GM23248 (cell line): Measurements from ENCODE around the gene BTBD7. TPM values are rescaled to one million over a fixed set of nuclear protein-coding genes. Genes with fewer than 3 reads are reported as not detected.

ENCODE experiments used
- DNase-seq: peaks from one replicate; pipeline ENCODE4 v3.0.0-alpha.2; 2015
- H2AFZ ChIP-seq: fragments of 200-600 bp; sonication (generic); 2 replicates; pipeline ENCODE4 v1.6.1; 2016; ENCODE audit warnings: antibody characterized with exemption
- H3F3A ChIP-seq: fragments of 200-600 bp; sonication (generic); 2 replicates; pipeline ENCODE4 v1.6.1; 2016; ENCODE audit warnings: mild to moderate bottlenecking, antibody characterized with exemption, mixed run types; ENCODE audit not compliant: insufficient read depth
- H3K27ac ChIP-seq: fragments of 200-600 bp; sonication (generic); 2 replicates; pipeline ENCODE4 v1.5.1; 2016; ENCODE audit warnings: mild to moderate bottlenecking
- H3K27me3 ChIP-seq: fragments of 200-600 bp; sonication (generic); replicated peaks from 2 replicates; pipeline ENCODE4 v1.6.1; 2016; ENCODE audit warnings: mild to moderate bottlenecking; ENCODE audit not compliant: insufficient read depth
- H3K36me3 ChIP-seq: fragments of 200-600 bp; sonication (generic); 2 replicates; pipeline ENCODE4 v1.6.1; 2016; ENCODE audit warnings: low read depth, mild to moderate bottlenecking
- H3K4me1 ChIP-seq: fragments of 200-600 bp; sonication (generic); 2 replicates; pipeline ENCODE4 v1.6.1; 2016; ENCODE audit warnings: mild to moderate bottlenecking; ENCODE audit not compliant: insufficient read depth
- H3K4me2 ChIP-seq: fragments of 200-600 bp; sonication (generic); one replicate; pipeline ENCODE4 v1.6.1; 2016; ENCODE audit warnings: mild to moderate bottlenecking; ENCODE audit not compliant: unreplicated experiment
- H3K4me3 ChIP-seq: fragments of 200-600 bp; sonication (generic); 2 replicates; pipeline ENCODE4 v1.5.1; 2016; ENCODE audit warnings: mild to moderate bottlenecking
- H3K79me2 ChIP-seq: fragments of 200-600 bp; sonication (generic); 2 replicates; pipeline ENCODE4 v1.6.1; 2016; ENCODE audit warnings: mild to moderate bottlenecking; ENCODE audit not compliant: insufficient read depth
- H3K9ac ChIP-seq: fragments of 200-600 bp; sonication (generic); 2 replicates; pipeline ENCODE4 v1.6.1; 2016; ENCODE audit warnings: mild to moderate bottlenecking
- H3K9me2 ChIP-seq: fragments of 200-600 bp; sonication (generic); 2 replicates; pipeline ENCODE4 v1.6.1; 2016; ENCODE audit warnings: mixed run types, mild to moderate bottlenecking, moderate library complexity; ENCODE audit not compliant: insufficient read depth
- H3K9me3 ChIP-seq: fragments of 200-600 bp; sonication (generic); one replicate; pipeline ENCODE4 v1.6.1; 2017; ENCODE audit warnings: low read depth
- H4K20me1 ChIP-seq: fragments of 200-600 bp; sonication (generic); 2 replicates; pipeline ENCODE4 v1.6.0; 2016; ENCODE audit not compliant: insufficient read depth
- EZH2 ChIP-seq: fragments of 200-600 bp; sonication (generic); IDR thresholded peaks from 2 replicates; pipeline ENCODE4 v1.6.1; 2018; ENCODE audit warnings: antibody characterized with exemption, mild to moderate bottlenecking; ENCODE audit not compliant: insufficient read depth, poor library complexity, severe bottlenecking
- EZH2phosphoT487 ChIP-seq: fragments of 200-600 bp; sonication (generic); IDR thresholded peaks from 2 replicates; pipeline ENCODE4 v1.6.1; 2018; ENCODE audit warnings: antibody characterized with exemption, moderate library complexity, mild to moderate bottlenecking, low read depth; ENCODE audit not compliant: insufficient read depth
- WGBS, 2 experiments: methylation state at CpG; one replicate each; pipeline ENCODE4 v1.1.6; 2015 to 2017; ENCODE audit warnings: low lambda C conversion rate in 2 of 2, low coverage in 1 of 2; ENCODE audit errors: missing lambda C conversion rate in 2 of 2; 5-methylcytosine and 5-hydroxymethylcytosine counted together
- in situ Hi-C: fragments of 300-500 bp; cut with MboI; formaldehyde crosslinking; loops from 2 replicates; pipeline ENCODE4 v1.15.0; 2020
- polyA plus RNA-seq: library from polyadenylated mRNA; unstranded; fragments of >200 nt; fragmentation: Nextera tagmentation; extraction: Ambion mirVana; gene quantifications from 2 replicates; pipeline ENCODE4 v1.2.1, GENCODE V29; 2016
- total RNA-seq: library from RNA; depleted of rRNA; stranded (reverse); fragments of >200 nt; shearing (Covaris generic); gene quantifications from 2 replicates; pipeline ENCODE4 v1.2.3, GENCODE V29; 2014

The BTBD7 gene
- total and polyA plus RNA-seq, 2 experiments from 2014 or later, result 14.3 to 18.2 TPM

GRCh38 chr14:93232159-93232558 lies 100.7 kb downstream of the BTBD7 start:
- Histone ChIP-seq H2AFZ (peak overlapping the region; percentile 93), H3K9ac (peak overlapping the region; percentile 82), H3K27ac (peak overlapping the region; percentile 52), H3K79me2 (no peaks in the 10 kb centered on the region), H3K4me2 (peak overlapping the region; percentile 94), H3F3A (peaks cover 22% of the 10 kb centered on the region; the same call in 1 of the 2 replicates), H3K9me2 (no peaks in the 10 kb centered on the region), H3K9me3 (no peaks in the 10 kb centered on the region), H3K4me1 (peaks cover 10% of the 10 kb centered on the region), H3K27me3 (no peaks in the 10 kb centered on the region), H4K20me1 (no peaks in the 10 kb centered on the region), H3K36me3 (no peaks in the 10 kb centered on the region; the same call in 1 of the 2 replicates), H3K4me3 (peak overlapping the region; percentile 76)
- TF ChIP-seq EZH2, result no peak
- in situ Hi-C loops, result loop anchor here (25.0 kb wide), 1 partner anchor 305 kb away; no protein-coding TSS in a partner anchor
- WGBS, 2 experiments, result 57 to 69% methylated on average over 16 to 17 of the region's 17 CpGs
- DNase-seq, result no peak

GRCh38 chr14:93231129-93231979 lies 101.5 kb downstream of the BTBD7 start:
- TF ChIP-seq EZH2 (no peak), EZH2phosphoT487 (no peak)
- H3K27me3 ChIP-seq, result no peaks in the 10 kb centered on the region
- H3K9ac ChIP-seq, result peak overlapping the region; percentile 82
- H3F3A ChIP-seq, result peaks cover 22% of the 10 kb centered on the region; the same call in 1 of the 2 replicates
- peak overlapping the region; percentile 93 for H2AFZ ChIP-seq
- peak overlapping the region; percentile 76 for H3K4me3 ChIP-seq
- peak; percentile 88 for DNase-seq
- no peaks in the 10 kb centered on the region for H4K20me1 ChIP-seq
- no peaks in the 10 kb centered on the region; the same call in 1 of the 2 replicates for H3K36me3 ChIP-seq
- H3K4me2 ChIP-seq, result peak overlapping the region; percentile 94
- H3K4me1 ChIP-seq, result peaks cover 10% of the 10 kb centered on the region
- no peaks in the 10 kb centered on the region for H3K9me3 ChIP-seq
- peak overlapping the region; percentile 52 for H3K27ac ChIP-seq
- WGBS, 2 experiments, result 18 to 19% methylated on average over 39 of the region's 39 CpGs
- H3K9me2 ChIP-seq, result no peaks in the 10 kb centered on the region
- in situ Hi-C loops, result loop anchor here (25.0 kb wide), 1 partner anchor 306 kb away; no protein-coding TSS in a partner anchor
- no peaks in the 10 kb centered on the region for H3K79me2 ChIP-seq

- Histone ChIP-seq H3K4me1 (peaks cover 10% of the 10 kb centered on the region), H2AFZ (peak overlapping the region; percentile 93), H3K79me2 (no peaks in the 10 kb centered on the region), H3K9ac (no peak overlapping the region), H3K9me3 (no peaks in the 10 kb centered on the region), H3K4me3 (no peak overlapping the region), H4K20me1 (no peaks in the 10 kb centered on the region), H3F3A (peaks cover 16% of the 10 kb centered on the region; the same call in 1 of the 2 replicates), H3K27ac (no peak overlapping the region), H3K4me2 (no peak overlapping the region), H3K9me2 (no peaks in the 10 kb centered on the region), H3K36me3 (no peaks in the 10 kb centered on the region; the same call in 1 of the 2 replicates), H3K27me3 (no peaks in the 10 kb centered on the region)
- no peak for TF ChIP-seq EZH2phosphoT487
- TF ChIP-seq EZH2, result no peak
- in situ Hi-C loops, result loop anchor here (25.0 kb wide), 1 partner anchor 307 kb away; no protein-coding TSS in a partner anchor
- DNase-seq, result no peak
- WGBS, 2 experiments, result 91 to 93% methylated on average over 12 to 16 of the region's 16 CpGs
Measured at GRCh38 chr14:93230539-93230938, 102.3 kb downstream of the BTBD7 start.

GRCh38 chr14:93228550-93228949 lies 104.3 kb downstream of the BTBD7 start:
- in situ Hi-C loops, result loop anchor here (25.0 kb wide), 1 partner anchor 309 kb away; no protein-coding TSS in a partner anchor
- H4K20me1 ChIP-seq, result no peaks in the 10 kb centered on the region
- H3K9me2 ChIP-seq, result no peaks in the 10 kb centered on the region
- H2AFZ ChIP-seq, result no peak overlapping the region
- no peak overlapping the region for H3K9ac ChIP-seq
- H3K27me3 ChIP-seq, result no peaks in the 10 kb centered on the region
- no peaks in the 10 kb centered on the region for H3K9me3 ChIP-seq
- DNase-seq, result no peak
- H3K27ac ChIP-seq, result no peak overlapping the region
- no peaks in the 10 kb centered on the region for H3K79me2 ChIP-seq
- no peaks in the 10 kb centered on the region; the same call in 1 of the 2 replicates for H3K36me3 ChIP-seq
- H3K4me3 ChIP-seq, result no peak overlapping the region
- no peaks in the 10 kb centered on the region for H3F3A ChIP-seq
- WGBS, 2 experiments, result 90 to 94% methylated on average over 8 of the region's 8 CpGs
- no peak overlapping the region for H3K4me2 ChIP-seq
- H3K4me1 ChIP-seq, result no peaks in the 10 kb centered on the region
- TF ChIP-seq EZH2 (no peak), EZH2phosphoT487 (no peak)
